Body of pancreas (tissue), 4 donors: ENCODE results near the gene WNK4. TPM values are rescaled to one million over a fixed set of nuclear protein-coding genes. Genes with fewer than 3 reads are reported as not detected.

Experiments
- ATAC-seq: fragments of 150-250 bp; one replicate; pipeline ENCODE4 v1.9.1; 2016
- DNase-seq, 4 donors: peaks; one replicate each; pipeline ENCODE4 v3.0.0-alpha.2; 2019
- H3K27ac ChIP-seq, 4 donors: fragments of 200-600 bp; sonication (generic); 1 replicate in 3 of 4; 2 replicates in 1 of 4; pipeline versions ENCODE4 v1.5.1 to v1.6.1; 2016 to 2019; ENCODE audit warnings: mild to moderate bottlenecking in 1 of 4, mixed read lengths in 1 of 4, moderate library complexity in 1 of 4
- H3K27me3 ChIP-seq, 2 donors: fragments of 200-600 bp; sonication (generic); one replicate each; pipeline ENCODE4 v1.6.0; 2016; ENCODE audit warnings: mild to moderate bottlenecking in 1 of 2
- H3K36me3 ChIP-seq, 2 donors: fragments of 200-600 bp; sonication (generic); replicated peaks in 1 of 2; 2 replicates each; pipeline ENCODE4 v1.5.1; 2016; ENCODE audit warnings: low read depth in 2 of 2; ENCODE audit not compliant: insufficient read depth in 1 of 2
- H3K4me1 ChIP-seq: fragments of 200-600 bp; sonication (generic); one replicate; pipeline ENCODE4 v1.6.0; 2016
- H3K4me3 ChIP-seq, 2 donors: fragments of 200-600 bp; sonication (generic); 1 replicate in 1 of 2; 2 replicates in 1 of 2; pipeline ENCODE4 v1.5.1; 2016 to 2019
- H3K9me3 ChIP-seq, 3 donors: fragments of 200-600 bp; sonication (generic); 1 replicate in 2 of 3; 2 replicates in 1 of 3; pipeline ENCODE4 v1.5.1; 2016
- POLR2A ChIP-seq, 3 donors: fragments of 450-650 bp; IDR thresholded peaks; one replicate each; pipeline ENCODE4 v1.6.1; 2016; ENCODE audit warnings: antibody characterized with exemption in 3 of 3, mild to moderate bottlenecking in 2 of 3
- WGBS, 2 donors: methylation state at CpG; one replicate each; pipeline ENCODE4 v1.1.5; 2017; 5-methylcytosine and 5-hydroxymethylcytosine counted together
- intact Hi-C: fragments of 100-400 bp; cut with DNase I; formaldehyde crosslinking; loops from one replicate; pipeline ENCODE4 v1.15.1; 2023
- total RNA-seq, 2 donors: library from RNA; depleted of rRNA; stranded (reverse); fragments of >200 nt; gene quantifications; one replicate each; pipeline ENCODE4 v1.1.0, GENCODE V29; 2016
- TF ChIP-seq, protein P1 (sequence below), 7 experiments: fragments of 450-650 bp in 4 of 7; fragments of 200-600 bp in 3 of 7; sonication (generic) in 3 of 7; IDR thresholded peaks; one replicate each; pipeline ENCODE4 v1.5.1; 2016 to 2019; ENCODE audit warnings: antibody characterized with exemption in 7 of 7

Gene WNK4
- total RNA-seq, 2 donors from 2014 or later: 0.26 TPM; not detected in 1

DNA sequence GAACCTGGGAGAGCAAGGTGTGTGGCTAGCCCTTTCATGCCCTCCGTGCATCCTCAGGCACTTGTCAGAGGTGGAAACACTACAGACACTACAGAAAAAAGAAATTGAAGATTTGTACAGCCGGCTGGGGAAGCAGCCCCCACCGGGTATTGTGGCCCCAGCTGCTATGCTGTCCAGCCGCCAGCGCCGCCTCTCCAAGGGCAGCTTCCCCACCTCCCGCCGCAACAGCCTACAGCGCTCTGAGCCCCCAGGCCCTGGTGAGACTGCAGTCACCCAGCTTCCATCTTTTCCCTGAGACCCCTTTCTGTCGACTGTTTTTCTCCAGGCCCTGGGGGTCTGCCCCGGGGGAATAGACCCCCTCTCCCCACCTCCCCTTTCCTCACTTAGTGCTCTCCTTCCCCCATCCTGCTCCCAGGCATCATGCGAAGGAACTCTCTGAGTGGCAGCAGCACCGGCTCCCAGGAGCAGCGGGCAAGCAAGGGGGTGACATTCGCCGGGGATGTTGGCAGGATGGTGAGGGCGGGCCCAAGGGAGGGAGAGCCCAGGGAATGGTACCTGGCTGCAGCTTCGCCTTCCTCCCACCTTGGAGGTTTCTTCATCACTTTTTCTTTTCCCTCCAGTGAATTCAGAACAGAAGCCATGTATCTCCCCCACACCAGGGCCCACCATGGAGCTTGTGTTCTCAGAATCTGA, 15.8 kb downstream of the WNK4 start:
- TF ChIP-seq POLR2A (IDR thresholded peaks at IDR 0.05): no peak
- TF ChIP-seq, protein P1, sequence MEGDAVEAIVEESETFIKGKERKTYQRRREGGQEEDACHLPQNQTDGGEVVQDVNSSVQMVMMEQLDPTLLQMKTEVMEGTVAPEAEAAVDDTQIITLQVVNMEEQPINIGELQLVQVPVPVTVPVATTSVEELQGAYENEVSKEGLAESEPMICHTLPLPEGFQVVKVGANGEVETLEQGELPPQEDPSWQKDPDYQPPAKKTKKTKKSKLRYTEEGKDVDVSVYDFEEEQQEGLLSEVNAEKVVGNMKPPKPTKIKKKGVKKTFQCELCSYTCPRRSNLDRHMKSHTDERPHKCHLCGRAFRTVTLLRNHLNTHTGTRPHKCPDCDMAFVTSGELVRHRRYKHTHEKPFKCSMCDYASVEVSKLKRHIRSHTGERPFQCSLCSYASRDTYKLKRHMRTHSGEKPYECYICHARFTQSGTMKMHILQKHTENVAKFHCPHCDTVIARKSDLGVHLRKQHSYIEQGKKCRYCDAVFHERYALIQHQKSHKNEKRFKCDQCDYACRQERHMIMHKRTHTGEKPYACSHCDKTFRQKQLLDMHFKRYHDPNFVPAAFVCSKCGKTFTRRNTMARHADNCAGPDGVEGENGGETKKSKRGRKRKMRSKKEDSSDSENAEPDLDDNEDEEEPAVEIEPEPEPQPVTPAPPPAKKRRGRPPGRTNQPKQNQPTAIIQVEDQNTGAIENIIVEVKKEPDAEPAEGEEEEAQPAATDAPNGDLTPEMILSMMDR (IDR thresholded peaks at IDR 0.05): no peak
- DNase-seq (no peak), ATAC-seq (no peak)
- H3K27me3 ChIP-seq: no peaks in the 10 kb centered on the region
- H3K4me1 ChIP-seq: peaks cover 39% of the 10 kb centered on the region
- intact Hi-C loops: no loop called here
- peak overlapping the region in 3 of 4 donors; percentile 88 to 94 (median 91) for H3K27ac ChIP-seq
- H3K9me3 ChIP-seq: no peaks in the 10 kb centered on the region
- 79% methylated on average over 16 to 18 of the region's 18 CpGs for WGBS, 2 donors
- H3K4me3 ChIP-seq: no peak overlapping the region
- no peaks in the 10 kb centered on the region for H3K36me3 ChIP-seq

- peak; percentile 67 to 85 (median 76) for DNase-seq
- Histone ChIP-seq H3K4me3 (peak overlapping the region; percentile 68 to 87), H3K4me1 (peaks cover 39% of the 10 kb centered on the region), H3K9me3 (no peaks in the 10 kb centered on the region), H3K27me3 (no peaks in the 10 kb centered on the region), H3K27ac (peak overlapping the region; percentile 87 to 94 (median 90)), H3K36me3 (no peaks in the 10 kb centered on the region)
- WGBS, 2 donors: 18 to 29% methylated on average over 9 to 10 of the region's 10 CpGs
- intact Hi-C loops: no loop called here
- TF ChIP-seq, protein P1 (IDR thresholded peaks at IDR 0.05): no peak
- peak; percentile 32 to 95 (median 90) for TF ChIP-seq POLR2A (IDR thresholded peaks at IDR 0.05)
- peak; percentile 78 for ATAC-seq
Measured at GRCh38 chr17:42797067-42798007, 16.9 kb downstream of the WNK4 start.

- H3K4me1 ChIP-seq: peaks cover 42% of the 10 kb centered on the region
- no peaks in the 10 kb centered on the region for H3K36me3 ChIP-seq
- intact Hi-C loops: no loop called here
- ATAC-seq: peak; percentile 7
- 3 to 4% methylated on average over 9 to 10 of the region's 10 CpGs for WGBS, 2 donors
- no peak for DNase-seq
- H3K27me3 ChIP-seq: no peaks in the 10 kb centered on the region
- TF ChIP-seq, protein P1 (IDR thresholded peaks at IDR 0.05): no peak
- TF ChIP-seq POLR2A (IDR thresholded peaks at IDR 0.05): no peak
- peak overlapping the region; percentile 68 to 87 for H3K4me3 ChIP-seq
- H3K9me3 ChIP-seq: no peaks in the 10 kb centered on the region
- H3K27ac ChIP-seq: peak overlapping the region; percentile 87 to 94 (median 90)
Measured at GRCh38 chr17:42798011-42798382, 17.6 kb downstream of the WNK4 start.

- intact Hi-C loops: no loop called here
Measured at GRCh38 chr17:42798383-42799380, 18.3 kb downstream of the WNK4 start, which contains the start of the genes CNTD1 and COA3. Gene CNTD1, plus strand, starts transcription at chr17:42798861. Its CDS starts 207 bp downstream, at chr17:42799068. Gene COA3, minus strand, starts transcription at chr17:42798704. Its CDS starts 23 bp downstream, at chr17:42798681.

More at GRCh38 chr17:42798383-42799380, 18.3 kb downstream of the WNK4 start, which contains the start of the genes CNTD1 and COA3:
- peak; percentile 87 for ATAC-seq
- WGBS, 2 donors: 21 to 50% methylated on average over 29 to 66 of the region's 66 CpGs
- H3K4me1 ChIP-seq: peaks cover 49% of the 10 kb centered on the region
- peak; percentile 87 to 92 (median 89) for DNase-seq
- no peaks in the 10 kb centered on the region for H3K9me3 ChIP-seq
- no peaks in the 10 kb centered on the region for H3K36me3 ChIP-seq
- TF ChIP-seq POLR2A (IDR thresholded peaks at IDR 0.05): peak in 2 of 3 donors; percentile 67 to 76
- TF ChIP-seq, protein P1 (IDR thresholded peaks at IDR 0.05): peak in 1 of 7 experiments; percentile 17
- peak within 1 kb of the TSS; percentile 87 to 94 (median 90) for H3K27ac ChIP-seq
- H3K4me3 ChIP-seq: peak within 1 kb of the TSS; percentile 68 to 87
- H3K27me3 ChIP-seq: no peaks in the 10 kb centered on the region
